DOHH2 (cell line): ENCODE measurements around the gene CSNK2A1.

Source experiments
- H3F3A ChIP-seq: fragments of 200-600 bp; sonication (generic), shearing (Covaris generic); 2 replicates; pipeline ENCODE4 v1.6.0; 2016; ENCODE audit warnings: antibody characterized with exemption, mild to moderate bottlenecking; ENCODE audit not compliant: control insufficient read depth, insufficient read depth
- H3K27ac ChIP-seq: fragments of 200-600 bp; sonication (generic); 2 replicates; pipeline ENCODE4 v1.5.1; 2014; ENCODE audit warnings: low read depth, mild to moderate bottlenecking, low read length, moderate library complexity
- H3K27me3 ChIP-seq: fragments of 200-600 bp; sonication (generic); 2 replicates; pipeline ENCODE4 v1.6.1; 2014; ENCODE audit warnings: mild to moderate bottlenecking, low read length, mixed read lengths; ENCODE audit not compliant: control insufficient read depth
- H3K36me3 ChIP-seq: fragments of 200-600 bp; sonication (generic); 2 replicates; pipeline ENCODE4 v1.6.1; 2014; ENCODE audit warnings: mild to moderate bottlenecking, low read length, moderate library complexity, mixed read lengths; ENCODE audit not compliant: control insufficient read depth
- H3K4me1 ChIP-seq: fragments of 200-600 bp; sonication (generic); 2 replicates; pipeline ENCODE4 v1.6.1; 2014; ENCODE audit warnings: mild to moderate bottlenecking, low read length, mixed read lengths; ENCODE audit not compliant: control insufficient read depth
- H3K4me2 ChIP-seq: fragments of 200-600 bp; sonication (generic); 2 replicates; pipeline ENCODE4 v1.6.0; 2014; ENCODE audit warnings: mild to moderate bottlenecking, low read length, moderate library complexity
- H3K4me3 ChIP-seq: fragments of 200-600 bp; sonication (generic); 2 replicates; pipeline ENCODE4 v1.5.1; 2014; ENCODE audit warnings: mild to moderate bottlenecking, low read length, mixed read lengths
- H3K79me2 ChIP-seq: fragments of 200-600 bp; sonication (generic); 2 replicates; pipeline ENCODE4 v1.6.1; 2014; ENCODE audit warnings: mild to moderate bottlenecking, low read length, mixed read lengths; ENCODE audit not compliant: control insufficient read depth
- H3K9me2 ChIP-seq: fragments of 200-600 bp; sonication (generic); replicated peaks from 2 replicates; pipeline ENCODE4 v1.6.1; 2014; ENCODE audit warnings: mild to moderate bottlenecking, low read length, mixed read lengths; ENCODE audit not compliant: control insufficient read depth
- H3K9me3 ChIP-seq: fragments of 200-600 bp; sonication (generic); 2 replicates; pipeline ENCODE4 v1.6.1; 2014; ENCODE audit warnings: antibody characterized with exemption, low read length, mixed read lengths; ENCODE audit not compliant: control insufficient read depth, insufficient read depth
- H4K20me1 ChIP-seq: fragments of 200-600 bp; sonication (generic); 2 replicates; pipeline ENCODE4 v1.6.0; 2014; ENCODE audit warnings: low read depth, mild to moderate bottlenecking, antibody characterized with exemption, low read length, moderate library complexity; ENCODE audit not compliant: control insufficient read depth, insufficient read depth
- CTCF ChIP-seq: fragments of 200-600 bp; sonication (generic); IDR thresholded peaks from one replicate; pipeline ENCODE4 v1.5.1; 2014; ENCODE audit warnings: antibody characterized with exemption, mild to moderate bottlenecking, low read depth, low read length; ENCODE audit not compliant: poor library complexity, severe bottlenecking
- EZH2phosphoT487 ChIP-seq: fragments of 200-600 bp; sonication (generic); IDR thresholded peaks from 2 replicates; pipeline ENCODE4 v1.6.1; 2017; ENCODE audit warnings: borderline replicate concordance, mild to moderate bottlenecking, antibody characterized with exemption, low read length, moderate library complexity, mixed read lengths

CSNK2A1 gene

GRCh38 chr20:535958-536357, 7.6 kb downstream of the CSNK2A1 start:
- H3K27me3 ChIP-seq = no peaks in the 10 kb centered on the region
- H3K4me1 ChIP-seq = peaks cover 76% of the 10 kb centered on the region
- no peak overlapping the region for H3K4me3 ChIP-seq
- H3K9me2 ChIP-seq = no peaks in the 10 kb centered on the region
- peaks cover 39% of the 10 kb centered on the region for H4K20me1 ChIP-seq
- peaks cover 100% of the 10 kb centered on the region for H3K79me2 ChIP-seq
- TF ChIP-seq CTCF (no peak), EZH2phosphoT487 (no peak)
- H3F3A ChIP-seq = no peaks in the 10 kb centered on the region
- peaks cover 45% of the 10 kb centered on the region for H3K36me3 ChIP-seq
- peak overlapping the region; percentile 33 for H3K4me2 ChIP-seq
- H3K27ac ChIP-seq = no peak overlapping the region
- H3K9me3 ChIP-seq = peaks cover 3% of the 10 kb centered on the region; the same call in 1 of the 2 replicates

- peaks cover 100% of the 10 kb centered on the region for H3K79me2 ChIP-seq
These were observed 10.1 kb downstream of the CSNK2A1 start for GRCh38 chr20:533526-533925.

GRCh38 chr20:532530-532929, 11.1 kb downstream of the CSNK2A1 start:
- TF ChIP-seq EZH2phosphoT487 = no peak
- no peak for TF ChIP-seq CTCF
- no peaks in the 10 kb centered on the region for H3F3A ChIP-seq
- peaks cover 49% of the 10 kb centered on the region for H3K36me3 ChIP-seq
- H3K27me3 ChIP-seq = no peaks in the 10 kb centered on the region
- H3K9me2 ChIP-seq = no peaks in the 10 kb centered on the region
- H3K79me2 ChIP-seq = peaks cover 100% of the 10 kb centered on the region
- H4K20me1 ChIP-seq = peaks cover 33% of the 10 kb centered on the region
- no peaks in the 10 kb centered on the region for H3K9me3 ChIP-seq
- H3K4me2 ChIP-seq = no peak overlapping the region
- no peak overlapping the region for H3K4me3 ChIP-seq
- peaks cover 43% of the 10 kb centered on the region for H3K4me1 ChIP-seq
- H3K27ac ChIP-seq = no peak overlapping the region

More at GRCh38 chr20:533526-533925, 10.1 kb downstream of the CSNK2A1 start:
- H3K36me3 ChIP-seq = peaks cover 46% of the 10 kb centered on the region
- H3K4me1 ChIP-seq = peaks cover 53% of the 10 kb centered on the region
- peaks cover 33% of the 10 kb centered on the region for H4K20me1 ChIP-seq
- H3K27ac ChIP-seq = no peak overlapping the region
- no peak overlapping the region for H3K4me3 ChIP-seq
- H3K27me3 ChIP-seq = no peaks in the 10 kb centered on the region
- no peak for TF ChIP-seq CTCF
- no peaks in the 10 kb centered on the region for H3K9me3 ChIP-seq
- no peaks in the 10 kb centered on the region for H3F3A ChIP-seq
- H3K9me2 ChIP-seq = no peaks in the 10 kb centered on the region
- H3K4me2 ChIP-seq = peak overlapping the region; percentile 13

GRCh38 chr20:531608-532007, 12.0 kb downstream of the CSNK2A1 start:
- TF ChIP-seq CTCF = no peak
- TF ChIP-seq EZH2phosphoT487 = no peak
- Histone ChIP-seq H3K4me1 (peaks cover 34% of the 10 kb centered on the region), H3K27ac (no peak overlapping the region), H3K36me3 (peaks cover 57% of the 10 kb centered on the region), H3K4me2 (no peak overlapping the region), H3K79me2 (peaks cover 100% of the 10 kb centered on the region), H3F3A (no peaks in the 10 kb centered on the region), H3K27me3 (no peaks in the 10 kb centered on the region), H3K4me3 (no peak overlapping the region), H3K9me2 (no peaks in the 10 kb centered on the region), H4K20me1 (peaks cover 31% of the 10 kb centered on the region), H3K9me3 (no peaks in the 10 kb centered on the region)
